NCI-H2196 (cell line): ENCODE results near the gene BANK1.

Source experiments
- DNase-seq: peaks from one replicate; lab custom pipeline; 2025; ENCODE audit not compliant: unreplicated experiment; lab: John Stamatoyannopoulos, UW

Gene BANK1

GRCh38 chr4:101807351-101807750 is 16.8 kb downstream of the BANK1 start:
- no peak for DNase-seq

GRCh38 chr4:101813604-101814003 is 23.1 kb downstream of the BANK1 start:
- DNase-seq: no peak

GRCh38 chr4:101818362-101818761 is 27.8 kb downstream of the BANK1 start:
- DNase-seq: no peak

- no peak for DNase-seq
Measured at GRCh38 chr4:101823864-101824263, 33.3 kb downstream of the BANK1 start.

GRCh38 chr4:101824500-101824899 is 34.0 kb downstream of the BANK1 start:
- no peak for DNase-seq

GRCh38 chr4:101825953-101826352 is 35.4 kb downstream of the BANK1 start:
- DNase-seq: no peak

- no peak for DNase-seq
Measured at GRCh38 chr4:101831816-101832215, 41.3 kb downstream of the BANK1 start.

- DNase-seq: no peak
Measured at GRCh38 chr4:101833480-101833879, 43.0 kb downstream of the BANK1 start.

GRCh38 chr4:101835121-101835904 is 44.8 kb downstream of the BANK1 start:
- DNase-seq: peak; percentile 19

GRCh38 chr4:101843054-101843453 is 52.5 kb downstream of the BANK1 start:
- no peak for DNase-seq

GRCh38 chr4:101846550-101846949 is 56.0 kb downstream of the BANK1 start:
- DNase-seq: no peak

- no peak for DNase-seq
Measured at GRCh38 chr4:101850698-101851097, 60.2 kb downstream of the BANK1 start.

GRCh38 chr4:101851672-101852071 is 61.1 kb downstream of the BANK1 start:
- DNase-seq: no peak

GRCh38 chr4:101853028-101853427 is 62.5 kb downstream of the BANK1 start:
- DNase-seq: no peak

- no peak for DNase-seq
Measured at GRCh38 chr4:101853691-101854090, 63.2 kb downstream of the BANK1 start.

GRCh38 chr4:101855239-101855638 is 64.7 kb downstream of the BANK1 start:
- DNase-seq: no peak

GRCh38 chr4:101856149-101856548 is 65.6 kb downstream of the BANK1 start:
- no peak for DNase-seq

- DNase-seq: no peak
Measured at GRCh38 chr4:101857176-101857575, 66.6 kb downstream of the BANK1 start.

GRCh38 chr4:101858641-101859040 is 68.1 kb downstream of the BANK1 start:
- no peak for DNase-seq

GRCh38 chr4:101862595-101862994 is 72.1 kb downstream of the BANK1 start:
- no peak for DNase-seq

GRCh38 chr4:101864660-101865059 is 74.1 kb downstream of the BANK1 start:
- DNase-seq: no peak

GRCh38 chr4:101865501-101866062 is 75.1 kb downstream of the BANK1 start:
- DNase-seq: no peak

- DNase-seq: no peak
Measured at GRCh38 chr4:101870874-101871273, 80.3 kb downstream of the BANK1 start.
